Measurements from ENCODE around the gene IVD.

Gene IVD

DNA sequence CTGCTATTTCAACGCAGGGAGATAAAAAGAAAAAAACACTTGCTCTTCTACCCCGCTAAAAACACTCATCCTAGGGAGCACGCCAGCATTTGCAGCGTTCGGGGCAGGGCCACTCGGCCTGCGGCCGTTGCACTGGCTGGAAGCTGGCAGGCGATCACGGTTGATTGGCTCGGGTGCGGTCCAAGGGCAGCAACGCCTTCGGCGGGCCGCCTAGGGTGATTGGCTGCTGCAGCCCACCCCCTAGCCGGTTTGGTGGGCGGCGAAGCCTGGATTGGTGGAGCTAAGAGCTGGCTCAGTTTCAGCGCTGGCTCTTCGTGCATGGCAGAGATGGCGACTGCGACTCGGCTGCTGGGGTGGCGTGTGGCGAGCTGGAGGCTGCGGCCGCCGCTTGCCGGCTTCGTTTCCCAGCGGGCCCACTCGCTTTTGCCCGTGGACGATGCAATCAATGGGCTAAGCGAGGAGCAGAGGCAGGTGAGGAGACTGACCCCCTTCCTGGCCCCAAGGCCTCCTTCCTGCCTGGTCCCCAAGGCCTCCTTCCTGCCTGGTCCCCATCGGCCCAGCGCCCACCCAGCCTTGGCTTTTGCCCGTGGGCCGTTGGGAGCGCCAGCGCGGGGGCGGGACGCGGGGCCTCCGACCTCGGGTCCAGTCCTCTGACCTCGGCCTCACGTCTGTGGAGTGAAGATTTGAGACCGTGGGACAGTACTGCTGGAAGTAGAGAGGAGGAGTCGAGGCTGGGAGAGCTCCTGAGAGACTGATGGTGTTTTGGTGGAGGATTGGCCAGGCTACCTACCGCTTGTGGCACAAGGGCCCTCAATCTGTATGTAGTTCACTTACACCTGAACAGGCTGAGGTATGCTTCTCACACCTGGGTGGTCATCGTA is at the start of gene IVD:
IVD (plus strand) TSS at position 295 of the 881 bp plus-strand sequence; CDS start at position 328, 33 bp downstream.
- Histone ChIP-seq H3K27ac (ENCODE audit: low read depth, low read length) (peak within 1 kb of the TSS; percentile 52), H3K4me3 (ENCODE audit: low read depth, low read length) (peak within 1 kb of the TSS; percentile 90), H3K27me3 (ENCODE audit: control insufficient read depth, insufficient read depth, low read length) (no peaks in the 10 kb centered on the region), H3K36me3 (ENCODE audit: control insufficient read depth, insufficient read depth, low read length) (peaks cover 34% of the 10 kb centered on the region), H3K4me1 (ENCODE audit: control insufficient read depth, insufficient read depth, low read length) (no peaks in the 10 kb centered on the region), H3K9ac (ENCODE audit: low read depth, low read length) (peak within 1 kb of the TSS; percentile 76), H3K9me3 (ENCODE audit: control insufficient read depth, insufficient read depth, low read length) (no peaks in the 10 kb centered on the region)

DNA sequence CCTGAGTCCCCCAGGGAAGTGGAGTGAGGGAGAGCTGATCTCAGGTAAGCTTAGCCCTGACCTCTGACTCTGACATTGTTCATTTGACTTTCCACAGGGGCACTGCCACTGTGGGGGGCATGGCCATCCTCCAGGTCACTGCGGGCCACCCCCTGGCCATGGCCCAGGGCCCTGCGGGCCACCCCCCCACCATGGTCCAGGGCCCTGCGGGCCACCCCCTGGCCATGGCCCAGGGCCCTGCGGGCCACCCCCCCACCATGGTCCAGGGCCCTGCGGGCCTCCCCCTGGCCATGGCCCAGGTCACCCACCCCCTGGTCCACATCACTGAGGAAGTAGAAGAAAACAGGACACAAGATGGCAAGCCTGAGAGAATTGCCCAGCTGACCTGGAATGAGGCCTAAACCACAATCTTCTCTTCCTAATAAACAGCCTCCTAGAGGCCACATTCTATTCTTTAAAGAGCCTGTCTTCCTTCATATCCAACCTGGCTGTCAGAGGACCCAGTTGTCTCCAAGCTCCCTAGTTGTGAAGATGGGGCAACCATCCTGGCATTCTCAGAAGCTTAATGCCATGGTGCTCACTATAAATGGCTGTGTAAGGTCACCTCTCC is 49.5 kb upstream of the IVD start:
- Histone ChIP-seq H3K36me3 (ENCODE audit: control insufficient read depth, insufficient read depth, low read length) (no peaks in the 10 kb centered on the region), H3K4me1 (ENCODE audit: control insufficient read depth, insufficient read depth, low read length) (peaks cover 22% of the 10 kb centered on the region), H3K27me3 (ENCODE audit: control insufficient read depth, insufficient read depth, low read length) (peaks cover 23% of the 10 kb centered on the region), H3K27ac (ENCODE audit: low read depth, low read length) (no peak overlapping the region), H3K9ac (ENCODE audit: low read depth, low read length) (no peak overlapping the region), H3K4me3 (ENCODE audit: low read depth, low read length) (no peak overlapping the region), H3K9me3 (ENCODE audit: control insufficient read depth, insufficient read depth, low read length) (no peaks in the 10 kb centered on the region)

DNA sequence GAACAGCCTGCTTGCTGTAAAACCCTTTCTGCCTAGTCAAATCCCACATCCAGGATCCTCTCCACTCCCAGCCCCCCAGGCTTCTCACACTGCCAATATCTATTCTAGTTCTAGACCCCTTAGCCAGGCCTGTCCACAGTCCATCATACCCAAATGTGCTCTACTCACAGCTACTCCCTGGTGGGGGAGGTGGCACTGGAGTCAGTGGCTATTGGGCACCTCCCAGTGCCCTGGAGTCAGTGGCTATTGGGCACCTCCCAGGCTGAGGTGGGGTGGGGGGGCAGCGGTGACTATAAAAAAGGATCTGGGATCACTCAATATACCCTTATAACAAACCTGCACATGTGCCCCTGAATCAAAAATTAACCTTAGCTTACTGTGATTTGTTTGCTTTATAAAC is 48.3 kb upstream of the IVD start:
- peaks cover 23% of the 10 kb centered on the region for H3K27me3 ChIP-seq (ENCODE audit: control insufficient read depth, insufficient read depth, low read length)
- H3K9ac ChIP-seq (ENCODE audit: low read depth, low read length), result no peak overlapping the region
- H3K9me3 ChIP-seq (ENCODE audit: control insufficient read depth, insufficient read depth, low read length), result no peaks in the 10 kb centered on the region
- no peak overlapping the region for H3K27ac ChIP-seq (ENCODE audit: low read depth, low read length)
- peaks cover 22% of the 10 kb centered on the region for H3K4me1 ChIP-seq (ENCODE audit: control insufficient read depth, insufficient read depth, low read length)
- H3K4me3 ChIP-seq (ENCODE audit: low read depth, low read length), result peak overlapping the region; percentile 57
- H3K36me3 ChIP-seq (ENCODE audit: control insufficient read depth, insufficient read depth, low read length), result no peaks in the 10 kb centered on the region

DNA sequence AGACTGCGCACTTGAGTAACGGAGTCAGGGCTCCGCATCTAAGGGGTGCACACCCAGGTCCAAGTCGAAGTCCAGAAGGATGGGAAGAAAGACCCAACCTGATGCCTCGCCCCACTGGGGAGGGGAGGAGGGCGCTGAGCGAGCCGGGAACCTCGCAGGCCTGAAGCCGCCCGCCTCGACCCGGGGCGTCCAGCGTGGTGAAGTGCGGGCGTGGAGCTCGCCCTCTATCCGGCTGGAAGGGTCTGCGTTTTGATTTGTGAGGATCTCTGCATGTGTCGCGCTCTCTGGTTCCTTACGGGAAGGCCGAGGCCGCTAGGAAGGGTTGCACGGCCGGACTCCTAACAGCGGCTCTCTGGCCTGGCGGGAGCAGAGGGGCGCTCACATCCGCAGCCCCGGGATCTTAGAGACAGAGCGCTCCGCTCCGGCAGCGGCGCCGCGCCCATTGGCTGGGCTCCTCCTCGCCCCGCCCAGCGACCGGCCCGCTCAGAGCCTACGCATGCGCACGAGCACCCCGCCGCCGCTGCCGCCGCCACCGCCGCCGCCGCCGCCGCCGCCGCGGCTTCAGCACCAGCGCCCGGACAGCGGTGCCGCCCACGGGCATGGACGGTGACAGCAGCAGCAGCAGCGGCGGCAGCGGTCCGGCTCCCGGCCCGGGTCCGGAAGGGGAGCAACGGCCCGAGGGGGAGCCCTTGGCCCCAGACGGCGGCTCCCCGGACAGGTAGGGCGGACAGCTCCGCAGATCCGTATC is 47.7 kb upstream of the IVD start, which contains the start of gene DISP2:
DISP2 (plus strand) TSS at position 497 of the 748 bp plus-strand sequence; CDS start at position 600, 103 bp downstream.
- no peak within 1 kb of the TSS for H3K9ac ChIP-seq (ENCODE audit: low read depth, low read length)
- no peak within 1 kb of the TSS for H3K27ac ChIP-seq (ENCODE audit: low read depth, low read length)

DNA sequence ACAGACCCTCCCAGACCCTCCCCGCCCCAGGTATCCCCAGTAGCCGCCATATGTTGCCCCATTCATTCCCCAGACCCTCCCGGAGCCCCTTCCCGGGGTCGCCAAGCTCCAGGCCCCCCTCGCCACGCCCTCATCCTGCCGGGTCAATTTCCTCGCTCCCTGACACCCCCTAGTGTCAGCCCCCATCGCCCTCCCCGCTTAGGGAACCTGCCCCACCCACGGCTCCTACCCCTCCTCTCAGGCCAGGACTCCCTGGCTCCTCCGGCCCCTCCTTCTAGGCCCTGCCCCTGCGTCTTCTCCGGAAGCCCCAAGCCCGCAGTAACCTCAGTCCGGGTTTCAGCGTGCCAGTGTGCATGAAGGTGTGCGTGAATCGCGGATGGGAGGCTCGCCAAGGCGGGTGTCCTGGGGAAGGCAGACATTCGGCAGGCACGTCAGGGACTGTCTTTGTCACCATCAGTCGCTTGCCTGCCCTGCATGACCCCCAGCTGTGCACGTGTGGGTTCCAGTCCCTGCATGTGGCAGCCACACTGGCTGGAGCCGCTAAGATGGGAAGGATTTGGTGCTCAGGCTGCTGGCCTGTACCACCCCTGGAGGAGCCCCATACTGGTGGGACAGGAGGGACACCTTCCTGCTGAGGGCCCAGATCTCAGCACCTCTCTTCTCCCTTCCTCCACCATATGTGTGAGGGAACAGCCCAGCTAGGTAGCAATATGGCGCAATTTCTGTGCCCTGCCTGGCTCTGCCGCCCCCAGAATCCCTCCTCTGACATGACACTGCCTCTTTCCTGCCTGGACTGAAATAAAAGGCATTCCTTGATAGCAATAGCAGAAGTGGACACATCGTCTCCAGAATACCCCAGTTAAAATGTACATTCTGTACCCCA is 46.9 kb upstream of the IVD start:
- no peak overlapping the region for H3K27ac ChIP-seq (ENCODE audit: low read depth, low read length)
- H3K4me3 ChIP-seq (ENCODE audit: low read depth, low read length), result peak overlapping the region; percentile 59
- no peaks in the 10 kb centered on the region for H3K36me3 ChIP-seq (ENCODE audit: control insufficient read depth, insufficient read depth, low read length)
- H3K27me3 ChIP-seq (ENCODE audit: control insufficient read depth, insufficient read depth, low read length), result peaks cover 23% of the 10 kb centered on the region
- H3K4me1 ChIP-seq (ENCODE audit: control insufficient read depth, insufficient read depth, low read length), result peaks cover 18% of the 10 kb centered on the region
- no peak overlapping the region for H3K9ac ChIP-seq (ENCODE audit: low read depth, low read length)
- no peaks in the 10 kb centered on the region for H3K9me3 ChIP-seq (ENCODE audit: control insufficient read depth, insufficient read depth, low read length)

More for the DNA sequence above, 47.7 kb upstream of the IVD start, which contains the start of gene DISP2:
- peaks cover 23% of the 10 kb centered on the region for H3K27me3 ChIP-seq (ENCODE audit: control insufficient read depth, insufficient read depth, low read length)
- peak within 1 kb of the TSS; percentile 59 for H3K4me3 ChIP-seq (ENCODE audit: low read depth, low read length)
- peaks cover 22% of the 10 kb centered on the region for H3K4me1 ChIP-seq (ENCODE audit: control insufficient read depth, insufficient read depth, low read length)
- H3K9me3 ChIP-seq (ENCODE audit: control insufficient read depth, insufficient read depth, low read length), result no peaks in the 10 kb centered on the region
- H3K36me3 ChIP-seq (ENCODE audit: control insufficient read depth, insufficient read depth, low read length), result no peaks in the 10 kb centered on the region

DNA sequence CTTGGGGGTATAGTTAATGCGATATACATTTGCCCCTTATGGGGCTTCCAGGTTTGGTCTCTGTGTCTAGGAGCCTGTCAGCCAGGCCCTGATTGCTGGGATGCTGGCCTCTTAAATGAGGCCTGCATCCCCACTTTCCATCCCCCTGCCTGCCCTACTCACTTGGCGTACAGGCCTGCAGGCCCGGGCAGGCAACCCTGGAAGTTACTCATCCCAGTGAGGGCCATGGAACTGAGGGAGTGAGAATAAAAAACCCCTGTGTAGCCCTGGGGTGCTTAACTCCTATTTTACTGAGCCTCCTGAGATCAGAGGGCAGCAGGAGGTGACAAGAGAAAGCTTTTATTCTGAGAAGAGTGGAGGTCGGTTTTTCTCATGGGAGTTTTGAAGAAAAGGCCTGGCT is 45.6 kb upstream of the IVD start:
- peaks cover 6% of the 10 kb centered on the region for H3K4me1 ChIP-seq (ENCODE audit: control insufficient read depth, insufficient read depth, low read length)
- no peak overlapping the region for H3K27ac ChIP-seq (ENCODE audit: low read depth, low read length)
- no peak overlapping the region for H3K9ac ChIP-seq (ENCODE audit: low read depth, low read length)
- peaks cover 23% of the 10 kb centered on the region for H3K27me3 ChIP-seq (ENCODE audit: control insufficient read depth, insufficient read depth, low read length)
- H3K4me3 ChIP-seq (ENCODE audit: low read depth, low read length), result no peak overlapping the region
- no peaks in the 10 kb centered on the region for H3K36me3 ChIP-seq (ENCODE audit: control insufficient read depth, insufficient read depth, low read length)
- no peaks in the 10 kb centered on the region for H3K9me3 ChIP-seq (ENCODE audit: control insufficient read depth, insufficient read depth, low read length)

DNA sequence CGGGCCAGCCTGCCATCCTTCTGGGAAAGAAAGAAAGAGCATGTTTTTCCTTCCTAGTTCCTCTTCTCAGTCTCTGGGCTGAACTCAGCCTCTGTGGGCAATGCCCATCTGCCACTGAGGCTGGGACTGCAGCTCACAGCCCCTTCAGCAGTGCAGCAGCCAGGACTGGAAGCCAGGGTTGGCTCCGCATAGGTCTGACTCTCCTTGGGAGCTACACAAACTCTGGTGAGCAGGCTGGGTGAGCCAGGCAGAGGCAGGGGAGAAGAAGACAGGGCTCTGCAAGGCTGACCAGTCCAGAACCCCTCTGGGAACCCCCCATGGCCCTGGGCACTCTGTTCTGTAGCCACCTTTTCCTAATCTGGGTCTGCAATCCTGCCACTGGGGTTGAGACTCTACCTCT is 44.0 kb upstream of the IVD start:
- Histone ChIP-seq H3K9me3 (ENCODE audit: control insufficient read depth, insufficient read depth, low read length) (no peaks in the 10 kb centered on the region), H3K27ac (ENCODE audit: low read depth, low read length) (no peak overlapping the region), H3K4me3 (ENCODE audit: low read depth, low read length) (no peak overlapping the region), H3K4me1 (ENCODE audit: control insufficient read depth, insufficient read depth, low read length) (peaks cover 6% of the 10 kb centered on the region), H3K9ac (ENCODE audit: low read depth, low read length) (no peak overlapping the region), H3K27me3 (ENCODE audit: control insufficient read depth, insufficient read depth, low read length) (peaks cover 21% of the 10 kb centered on the region), H3K36me3 (ENCODE audit: control insufficient read depth, insufficient read depth, low read length) (no peaks in the 10 kb centered on the region)

DNA sequence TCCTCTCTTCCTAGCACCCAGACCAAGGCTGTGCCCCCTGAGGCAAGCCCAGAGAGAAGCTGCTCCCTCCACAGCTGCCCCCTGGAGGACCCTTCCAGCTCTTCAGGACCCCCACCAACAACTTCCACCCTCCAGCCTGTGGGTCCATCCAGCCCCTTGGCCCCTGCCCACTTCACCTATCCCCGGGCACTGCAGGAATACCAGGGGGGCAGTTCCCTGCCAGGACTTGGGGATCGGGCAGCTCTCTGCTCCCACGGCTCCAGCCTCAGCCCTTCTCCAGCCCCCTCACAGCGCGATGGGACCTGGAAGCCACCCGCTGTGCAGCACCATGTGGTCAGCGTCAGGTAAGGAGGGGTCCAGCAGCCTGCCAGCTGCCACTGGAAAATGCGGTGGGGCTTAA is 42.0 kb upstream of the IVD start:
- Histone ChIP-seq H3K4me3 (ENCODE audit: low read depth, low read length) (no peak overlapping the region), H3K27me3 (ENCODE audit: control insufficient read depth, insufficient read depth, low read length) (peaks cover 28% of the 10 kb centered on the region), H3K9me3 (ENCODE audit: control insufficient read depth, insufficient read depth, low read length) (no peaks in the 10 kb centered on the region), H3K9ac (ENCODE audit: low read depth, low read length) (no peak overlapping the region), H3K27ac (ENCODE audit: low read depth, low read length) (no peak overlapping the region), H3K4me1 (ENCODE audit: control insufficient read depth, insufficient read depth, low read length) (peaks cover 5% of the 10 kb centered on the region), H3K36me3 (ENCODE audit: control insufficient read depth, insufficient read depth, low read length) (no peaks in the 10 kb centered on the region)

DNA sequence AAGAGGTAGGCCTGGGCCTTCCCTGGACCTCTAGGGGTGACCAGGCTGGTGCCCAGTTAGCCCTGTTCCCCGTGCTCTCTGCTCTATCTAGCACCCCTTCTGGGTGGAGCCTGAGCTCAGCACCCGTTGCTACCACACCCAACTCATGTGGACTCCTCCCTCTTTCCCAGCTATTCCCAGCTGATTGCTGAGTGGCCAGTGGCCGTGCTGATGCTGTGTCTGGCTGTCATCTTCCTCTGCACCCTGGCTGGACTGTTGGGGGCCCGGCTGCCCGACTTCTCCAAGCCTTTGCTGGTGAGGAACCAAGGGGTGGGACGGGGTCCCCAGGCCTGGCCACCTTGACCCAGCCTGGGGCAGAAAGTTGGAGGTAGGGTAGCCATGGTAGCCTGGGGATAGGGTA is 41.3 kb upstream of the IVD start:
- Histone ChIP-seq H3K9ac (ENCODE audit: low read depth, low read length) (no peak overlapping the region), H3K27ac (ENCODE audit: low read depth, low read length) (no peak overlapping the region), H3K27me3 (ENCODE audit: control insufficient read depth, insufficient read depth, low read length) (peaks cover 28% of the 10 kb centered on the region)

DNA sequence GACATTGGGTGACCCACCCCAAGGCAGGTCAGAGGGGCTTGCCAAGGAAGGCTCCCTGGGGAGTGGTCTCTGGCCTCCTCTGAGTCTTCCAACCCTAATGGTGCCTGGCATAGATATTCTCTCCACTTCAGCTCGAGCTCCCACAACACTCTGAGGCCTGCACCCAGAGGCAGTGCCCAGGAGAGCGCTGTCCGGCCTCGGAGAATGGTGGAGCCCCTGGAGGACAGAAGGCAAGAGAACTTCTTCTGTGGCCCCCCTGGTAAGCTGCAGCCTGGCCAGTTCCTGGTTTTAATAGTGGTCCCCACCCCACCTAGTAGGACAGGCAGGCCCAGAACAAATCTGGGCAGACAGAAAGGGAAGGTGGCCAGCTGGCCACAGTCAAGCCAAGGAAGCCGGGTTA is 40.6 kb upstream of the IVD start:
- Histone ChIP-seq H3K27me3 (ENCODE audit: control insufficient read depth, insufficient read depth, low read length) (peaks cover 26% of the 10 kb centered on the region), H3K9me3 (ENCODE audit: control insufficient read depth, insufficient read depth, low read length) (no peaks in the 10 kb centered on the region), H3K4me1 (ENCODE audit: control insufficient read depth, insufficient read depth, low read length) (no peaks in the 10 kb centered on the region; the same call in 1 of the 2 replicates), H3K4me3 (ENCODE audit: low read depth, low read length) (no peak overlapping the region), H3K36me3 (ENCODE audit: control insufficient read depth, insufficient read depth, low read length) (no peaks in the 10 kb centered on the region), H3K9ac (ENCODE audit: low read depth, low read length) (no peak overlapping the region), H3K27ac (ENCODE audit: low read depth, low read length) (no peak overlapping the region)

More for the DNA sequence above, 41.3 kb upstream of the IVD start:
- Histone ChIP-seq H3K9me3 (ENCODE audit: control insufficient read depth, insufficient read depth, low read length) (no peaks in the 10 kb centered on the region), H3K4me1 (ENCODE audit: control insufficient read depth, insufficient read depth, low read length) (no peaks in the 10 kb centered on the region; the same call in 1 of the 2 replicates), H3K4me3 (ENCODE audit: low read depth, low read length) (no peak overlapping the region), H3K36me3 (ENCODE audit: control insufficient read depth, insufficient read depth, low read length) (no peaks in the 10 kb centered on the region)
